Endothelial cell of umbilical vein (primary cell): Measurements from ENCODE around the gene ZNF678. TPM values are rescaled to one million over a fixed set of nuclear protein-coding genes. Genes with fewer than 3 reads are reported as not detected.

Experiments
- BruUV-seq: library from RNA; stranded (reverse); fragments of 400-500 nt; replicated peaks from 2 replicates; lab custom pipeline; 2021; lab: Mats Ljungman, UMichigan
- CTCF ChIA-PET: fragments of 300-600, 350-600 bp; sonication (Branson Sonifier 250); formaldehyde crosslinking; loops from one replicate; lab custom pipeline; 2021; ENCODE audit warnings: antibody characterized with exemption, inconsistent platforms; lab: Charles Lee
- POLR2A ChIA-PET: fragments of 300-600, 350-600 bp; sonication (Branson Sonifier 250); formaldehyde crosslinking; loops from one replicate; lab custom pipeline; 2021; ENCODE audit warnings: antibody characterized with exemption, inconsistent platforms; lab: Charles Lee
- DNase-seq: peaks from one replicate; pipeline ENCODE4 v3.0.0-alpha.2; 2011; ENCODE audit warnings: low read depth, low spot score
- FAIRE-seq: peaks from 2 replicates; lab custom pipeline; 2011; peaks lifted over from hg19 to GRCh38; lab: Jason Lieb, UNC
- H2AFZ ChIP-seq: 2 replicates; pipeline ENCODE4 v1.6.0; 2012; ENCODE audit warnings: low read depth, low read length, control low read depth, inconsistent platforms
- H3K27ac ChIP-seq: 2 replicates; pipeline ENCODE4 v1.5.1; 2011; ENCODE audit warnings: low read depth, mild to moderate bottlenecking, control low read depth, low read length, moderate library complexity; ENCODE audit not compliant: insufficient read depth
- H3K27me3 ChIP-seq, 2 experiments: 2 replicates each; pipeline versions ENCODE4 v1.6.0 to v1.6.1; 2011; ENCODE audit warnings: low read length in 2 of 2, mixed read lengths in 1 of 2; ENCODE audit not compliant: control insufficient read depth in 2 of 2, insufficient read depth in 2 of 2
- H3K36me3 ChIP-seq, 2 experiments: 2 replicates in 1 of 2; 3 replicates in 1 of 2; pipeline ENCODE4 v1.5.1; 2011; ENCODE audit warnings: low read length in 2 of 2, mild to moderate bottlenecking in 1 of 2, moderate library complexity in 1 of 2; ENCODE audit not compliant: control insufficient read depth in 2 of 2, insufficient read depth in 2 of 2; ENCODE audit errors: extremely low read depth in 1 of 2
- H3K4me1 ChIP-seq: 3 replicates; pipeline ENCODE4 v1.5.1; 2011; ENCODE audit warnings: mild to moderate bottlenecking, low read length; ENCODE audit not compliant: control insufficient read depth, insufficient read depth; ENCODE audit errors: extremely low read depth
- H3K4me2 ChIP-seq: 2 replicates; pipeline ENCODE4 v1.6.1; 2011; ENCODE audit warnings: low read length, control low read depth, mixed read lengths; ENCODE audit not compliant: insufficient read depth
- H3K4me3 ChIP-seq, 3 experiments: fragments of 200-600 bp in 1 of 3; sonication (generic), shearing (Covaris generic) in 1 of 3; replicated peaks in 1 of 3; 2 replicates each; pipeline ENCODE4 v1.5.1; 2011 to 2016; ENCODE audit warnings: control low read depth in 3 of 3, low read length in 3 of 3, mild to moderate bottlenecking in 2 of 3, inconsistent platforms in 1 of 3, low read depth in 1 of 3, moderate library complexity in 1 of 3; ENCODE audit not compliant: insufficient read depth in 1 of 3
- H3K79me2 ChIP-seq: 2 replicates; pipeline ENCODE4 v1.6.0; 2012; ENCODE audit warnings: low read length, inconsistent platforms; ENCODE audit not compliant: control insufficient read depth, insufficient read depth
- H3K9ac ChIP-seq: replicated peaks from 2 replicates; pipeline ENCODE3; 2011; ENCODE audit warnings: low read length, control low read depth; ENCODE audit not compliant: insufficient read depth; ENCODE audit errors: extremely low read depth
- H3K9me1 ChIP-seq: replicated peaks from 3 replicates; pipeline ENCODE4 v1.6.0; 2011; ENCODE audit warnings: mild to moderate bottlenecking, low read length; ENCODE audit not compliant: control insufficient read depth, insufficient read depth; ENCODE audit errors: extremely low read depth
- H3K9me3 ChIP-seq: replicated peaks from 2 replicates; pipeline ENCODE4 v1.5.1; 2012; ENCODE audit warnings: low read length, inconsistent platforms; ENCODE audit not compliant: control insufficient read depth, insufficient read depth
- H4K20me1 ChIP-seq: replicated peaks from 2 replicates; pipeline ENCODE3; 2011; ENCODE audit warnings: mild to moderate bottlenecking, low read length; ENCODE audit not compliant: control insufficient read depth, insufficient read depth; ENCODE audit errors: extremely low read depth
- EZH2 ChIP-seq: IDR thresholded peaks from 2 replicates; pipeline ENCODE4 v1.6.1; 2012; ENCODE audit warnings: borderline replicate concordance, low read depth, mild to moderate bottlenecking, moderate library complexity, low read length, inconsistent platforms; ENCODE audit not compliant: severe bottlenecking
- FOS ChIP-seq: IDR thresholded peaks from 2 replicates; pipeline ENCODE4 v1.6.1; 2011; ENCODE audit warnings: mild to moderate bottlenecking, low read length, moderate library complexity, borderline replicate concordance; ENCODE audit not compliant: insufficient read depth
- GATA2 ChIP-seq: IDR thresholded peaks from 2 replicates; pipeline ENCODE4 v1.7.0; 2011; ENCODE audit warnings: low read depth, mild to moderate bottlenecking, moderate library complexity, mixed read lengths, low read length; ENCODE audit not compliant: insufficient read length, insufficient read depth
- JUN ChIP-seq: IDR thresholded peaks from 2 replicates; pipeline ENCODE4 v1.6.1; 2011; ENCODE audit warnings: borderline replicate concordance, low read depth; ENCODE audit not compliant: insufficient read length, insufficient read depth
- MAX ChIP-seq: IDR thresholded peaks from 2 replicates; pipeline ENCODE4 v1.6.1; 2011; ENCODE audit not compliant: insufficient read depth, insufficient read length
- MYC ChIP-seq: IDR thresholded peaks from one replicate; pipeline ENCODE4 v1.6.1; 2011; ENCODE audit warnings: mild to moderate bottlenecking, low read depth, low read length
- POLR2A ChIP-seq: IDR thresholded peaks from 2 replicates; pipeline ENCODE4 v1.6.1; 2012; ENCODE audit warnings: low read depth, mild to moderate bottlenecking, control low read depth, low read length
- POLR2AphosphoS5 ChIP-seq: IDR thresholded peaks from 2 replicates; pipeline ENCODE4 v1.6.1; 2012; ENCODE audit warnings: low read depth, mild to moderate bottlenecking, control low read depth, low read length, moderate library complexity; ENCODE audit not compliant: insufficient read depth
- dilution Hi-C: fragments of 300-500 bp; cut with MboI; formaldehyde crosslinking; loops from one replicate; pipeline ENCODE4 v1.15.0; 2019; ENCODE audit warnings: low sequenced_read_pairs; ENCODE audit not compliant: extremely low pct_ligation_motif_present
- intact Hi-C: fragments of 100-400 bp; cut with micrococcal nuclease; formaldehyde crosslinking; loops from one replicate; pipeline ENCODE4 v1.10.0; 2022
- polyA plus RNA-seq, 4 experiments: library from polyadenylated mRNA; depleted of rRNA in 3 of 4; stranded (reverse) in 3 of 4; unstranded in 1 of 4; fragments of >200 nt; gene quantifications; 2 replicates each; pipeline versions ENCODE4 v1.2.1 to v1.2.3, GENCODE V29; 2011 to 2012; ENCODE audit warnings: missing spikeins in 1 of 4
- total RNA-seq: library from RNA; stranded (reverse); gene quantifications from 2 replicates; pipeline ENCODE4 v1.2.3, GENCODE V29; 2021
- TF ChIP-seq, protein P1 (sequence below), 2 donors: IDR thresholded peaks; 1 replicate in 1 of 2; 2 replicates in 1 of 2; pipeline ENCODE4 v1.5.1; 2011; ENCODE audit warnings: low read length in 2 of 2, mild to moderate bottlenecking in 2 of 2, moderate library complexity in 2 of 2, control low read depth in 1 of 2, inconsistent platforms in 1 of 2, low read depth in 1 of 2; ENCODE audit not compliant: insufficient read depth in 1 of 2; ENCODE audit errors: extremely low read depth in 1 of 2

ZNF678 gene
- total and polyA plus RNA-seq, 2 donors (not counting 3 experiments of a cell fraction or from before 2014, with no cell fraction given), result 2.1 to 7.7 TPM

GRCh38 chr1:227712648-227713047 lies 149.3 kb downstream of the ZNF678 start:
- H3K9me1 ChIP-seq, result no peaks in the 10 kb centered on the region
- FAIRE-seq, result no peak
- intact Hi-C loops (no loop called here), dilution Hi-C loops (no loop called here)
- CTCF ChIA-PET, result no interaction called here
- TF ChIP-seq JUN, result no peak
- no peak for TF ChIP-seq EZH2
- TF ChIP-seq GATA2, result no peak
- TF ChIP-seq, protein P1, sequence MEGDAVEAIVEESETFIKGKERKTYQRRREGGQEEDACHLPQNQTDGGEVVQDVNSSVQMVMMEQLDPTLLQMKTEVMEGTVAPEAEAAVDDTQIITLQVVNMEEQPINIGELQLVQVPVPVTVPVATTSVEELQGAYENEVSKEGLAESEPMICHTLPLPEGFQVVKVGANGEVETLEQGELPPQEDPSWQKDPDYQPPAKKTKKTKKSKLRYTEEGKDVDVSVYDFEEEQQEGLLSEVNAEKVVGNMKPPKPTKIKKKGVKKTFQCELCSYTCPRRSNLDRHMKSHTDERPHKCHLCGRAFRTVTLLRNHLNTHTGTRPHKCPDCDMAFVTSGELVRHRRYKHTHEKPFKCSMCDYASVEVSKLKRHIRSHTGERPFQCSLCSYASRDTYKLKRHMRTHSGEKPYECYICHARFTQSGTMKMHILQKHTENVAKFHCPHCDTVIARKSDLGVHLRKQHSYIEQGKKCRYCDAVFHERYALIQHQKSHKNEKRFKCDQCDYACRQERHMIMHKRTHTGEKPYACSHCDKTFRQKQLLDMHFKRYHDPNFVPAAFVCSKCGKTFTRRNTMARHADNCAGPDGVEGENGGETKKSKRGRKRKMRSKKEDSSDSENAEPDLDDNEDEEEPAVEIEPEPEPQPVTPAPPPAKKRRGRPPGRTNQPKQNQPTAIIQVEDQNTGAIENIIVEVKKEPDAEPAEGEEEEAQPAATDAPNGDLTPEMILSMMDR (IDR thresholded peaks at IDR 0.05; ENCODE audit: extremely low read depth in 1 of 2, insufficient read depth in 1 of 2, low read depth in 1 of 2, low read length in 2 of 2), result no peak
- TF ChIP-seq FOS, result no peak
- no peak for TF ChIP-seq MAX
- no peak for TF ChIP-seq POLR2AphosphoS5
- no peak for TF ChIP-seq POLR2A
- no peak for TF ChIP-seq MYC
- no peaks in the 10 kb centered on the region for H3K27me3 ChIP-seq
- no peaks in the 10 kb centered on the region for H3K4me1 ChIP-seq
- POLR2A ChIA-PET, result no interaction called here
- H3K4me2 ChIP-seq, result no peak overlapping the region
- H3K4me3 ChIP-seq, result no peak overlapping the region
- no peak overlapping the region for H2AFZ ChIP-seq
- DNase-seq, result no peak
- H4K20me1 ChIP-seq, result no peaks in the 10 kb centered on the region
- H3K27ac ChIP-seq, result no peak overlapping the region
- no peaks in the 10 kb centered on the region for H3K36me3 ChIP-seq
- no TSS peak for BruUV-seq
- H3K9me3 ChIP-seq, result no peaks in the 10 kb centered on the region
- H3K9ac ChIP-seq, result no peak overlapping the region
- no peaks in the 10 kb centered on the region for H3K79me2 ChIP-seq
